HepG2 (cell line): ENCODE data around the gene CNR2. TPM values are rescaled to one million over a fixed set of nuclear protein-coding genes. Genes with fewer than 3 reads are reported as not detected.

Source experiments
- ATAC-seq: fragments of 200-7000 bp; cut with Tn5 transposase; 3 replicates; pipeline ENCODE4 v1.9.1; 2020; ENCODE audit warnings: mild to moderate bottlenecking, moderate library complexity
- BruUV-seq: library from RNA; stranded (reverse); fragments of 400-500 nt; replicated peaks from 2 replicates; lab custom pipeline; 2021; lab: Mats Ljungman, UMichigan
- CTCF ChIA-PET: fragments of 300-600 bp; formaldehyde crosslinking; extraction: SDS; loops from one replicate; lab custom pipeline; 2021; ENCODE audit warnings: low total read pairs, inconsistent platforms, low intra/inter-chr PET ratio; lab: Yijun Ruan, JAX
- POLR2A ChIA-PET: fragments of 350-600 bp; sonication (Branson Sonifier 250); formaldehyde crosslinking; loops from one replicate; lab custom pipeline; 2020; ENCODE audit warnings: antibody characterized with exemption, inconsistent platforms; lab: Yijun Ruan, JAX
- DNase-seq: peaks from one replicate; pipeline ENCODE4 v3.0.0-alpha.2; 2015; ENCODE audit warnings: low spot score
- FAIRE-seq: peaks from 3 replicates; lab custom pipeline; 2011; peaks lifted over from hg19 to GRCh38; lab: Jason Lieb, UNC
- H2AFZ ChIP-seq: one replicate; pipeline ENCODE4 v1.6.1; 2011; ENCODE audit warnings: low read length, inconsistent platforms
- H3K27ac ChIP-seq: fragments of 300-600 bp; 3 replicates; pipeline ENCODE4 v1.8.0; 2011; ENCODE audit warnings: mixed run types, mild to moderate bottlenecking, mixed read lengths, low read length, inconsistent platforms; ENCODE audit not compliant: insufficient read depth; ENCODE audit errors: extremely low read length
- H3K27me3 ChIP-seq, 2 experiments: fragments of 200-600 bp in 1 of 2; 2 replicates in 1 of 2; 3 replicates in 1 of 2; pipeline versions ENCODE4 v1.6.0 to v1.8.0; 2011; ENCODE audit warnings: low read length in 2 of 2, mild to moderate bottlenecking in 2 of 2, moderate library complexity in 2 of 2, inconsistent platforms in 1 of 2; ENCODE audit not compliant: insufficient read depth in 2 of 2, control insufficient read depth in 1 of 2
- H3K36me3 ChIP-seq, 2 experiments: fragments of 200-600 bp in 1 of 2; replicated peaks in 1 of 2; 2 replicates in 1 of 2; 3 replicates in 1 of 2; pipeline versions ENCODE4 v1.5.1 to v1.8.0; 2011; ENCODE audit warnings: low read length in 2 of 2, inconsistent platforms in 1 of 2; ENCODE audit not compliant: insufficient read depth in 2 of 2, control insufficient read depth in 1 of 2
- H3K4me1 ChIP-seq: 2 replicates; pipeline ENCODE4 v1.5.1; 2012; ENCODE audit warnings: low read length, inconsistent platforms; ENCODE audit not compliant: insufficient read depth
- H3K4me2 ChIP-seq: 2 replicates; pipeline ENCODE4 v1.6.0; 2011; ENCODE audit warnings: low read depth, low read length, inconsistent platforms
- H3K4me3 ChIP-seq, 3 experiments: fragments of 200-600 bp in 1 of 3; sonication (generic), shearing (Covaris generic) in 1 of 3; replicated peaks in 1 of 3; 2 replicates each; pipeline ENCODE4 v1.5.1; 2011 to 2016; ENCODE audit warnings: low read length in 3 of 3, inconsistent platforms in 2 of 3, low read depth in 2 of 3, mild to moderate bottlenecking in 2 of 3, control low read depth in 1 of 3, mixed read lengths in 1 of 3; ENCODE audit not compliant: insufficient read depth in 1 of 3
- H3K79me2 ChIP-seq: one replicate; pipeline ENCODE4 v1.6.1; 2011; ENCODE audit warnings: low read length, inconsistent platforms; ENCODE audit not compliant: insufficient read depth
- H3K9ac ChIP-seq: 2 replicates; pipeline ENCODE4 v1.6.0; 2011; ENCODE audit warnings: mild to moderate bottlenecking, low read depth, low read length, inconsistent platforms; ENCODE audit not compliant: insufficient read depth
- H3K9me3 ChIP-seq: 2 replicates; pipeline ENCODE4 v1.5.1; 2012; ENCODE audit warnings: mild to moderate bottlenecking, low read length
- H4K20me1 ChIP-seq: 2 replicates; pipeline ENCODE4 v1.6.0; 2011; ENCODE audit warnings: inconsistent platforms, mild to moderate bottlenecking, low read length, moderate library complexity; ENCODE audit not compliant: insufficient read depth
- HNF4A ChIP-seq: sonication (generic); formaldehyde crosslinking; IDR thresholded peaks from 2 replicates; pipeline ENCODE4 v1.4.0; 2020; ENCODE audit warnings: missing genetic modification reagents
- MTA1 ChIP-seq: sonication (generic); formaldehyde crosslinking; IDR thresholded peaks from 2 replicates; pipeline ENCODE4 v1.4.0; 2020; ENCODE audit warnings: missing genetic modification reagents, mild to moderate bottlenecking, borderline replicate concordance
- RFX1 ChIP-seq: fragments of 450-650 bp; IDR thresholded peaks from 2 replicates; pipeline ENCODE4 v1.6.1; 2017
- ZFX ChIP-seq: sonication (generic); formaldehyde crosslinking; IDR thresholded peaks from 2 replicates; pipeline ENCODE4 v1.4.0; 2020; ENCODE audit warnings: mild to moderate bottlenecking, low read depth, missing genetic modification reagents, moderate library complexity
- ZNF549 ChIP-seq: sonication (generic); formaldehyde crosslinking; IDR thresholded peaks from 2 replicates; pipeline ENCODE4 v1.5.0; 2020; ENCODE audit warnings: missing genetic modification reagents
- ZNF552 ChIP-seq: sonication (generic); formaldehyde crosslinking; IDR thresholded peaks from 2 replicates; pipeline ENCODE4 v1.9.0; 2022; ENCODE audit warnings: missing genetic modification reagents, mild to moderate bottlenecking, borderline replicate concordance
- ZNF790 ChIP-seq: sonication (generic); formaldehyde crosslinking; IDR thresholded peaks from 2 replicates; pipeline ENCODE4 v1.8.0; 2022; ENCODE audit warnings: missing genetic modification reagents, mild to moderate bottlenecking, borderline replicate concordance
- ZSCAN22 ChIP-seq: sonication (generic); formaldehyde crosslinking; IDR thresholded peaks from 2 replicates; pipeline ENCODE4 v1.4.0; 2020; ENCODE audit warnings: mild to moderate bottlenecking, missing genetic modification reagents
- WGBS: methylation state at CpG from one replicate; pipeline ENCODE4 v1.1.6; 2017; ENCODE audit warnings: low lambda C conversion rate; 5-methylcytosine and 5-hydroxymethylcytosine counted together
- in situ Hi-C: cut with HindIII; loops from 2 replicates; pipeline ENCODE4 v1.10.0; 2017; ENCODE audit warnings: low pct_unique_long_range_greater_than_20kb; ENCODE audit not compliant: extremely low pct_ligation_motif_present
- intact Hi-C: fragments of 100-400 bp; cut with micrococcal nuclease; formaldehyde crosslinking; loops from one replicate; pipeline ENCODE4 v1.10.0; 2022; ENCODE audit not compliant: unreplicated experiment
- polyA plus RNA-seq, 8 experiments: library from polyadenylated mRNA; depleted of rRNA in 3 of 8; stranded (reverse) in 7 of 8; unstranded in 1 of 8; fragments of >200 nt; fragmentation: Illumina TruSeq in 4 of 8; extraction: Trizol in 4 of 8; gene quantifications; 2 replicates each; pipeline versions ENCODE4 v1.2.1 to v1.2.3, GENCODE V29; 2011 to 2016; ENCODE audit warnings: low read depth in 4 of 8, missing spikeins in 1 of 8, mixed read lengths in 1 of 8; ENCODE audit not compliant: insufficient read depth in 1 of 8
- total RNA-seq, 5 experiments: library from RNA; depleted of rRNA; stranded (reverse); fragments of >200 nt; fragmentation: Illumina TruSeq; extraction: Trizol; gene quantifications; 2 replicates each; pipeline ENCODE4 v1.2.3, GENCODE V29; 2016; ENCODE audit warnings: low read depth in 1 of 5
- TF ChIP-seq, protein P1 (sequence below), 2 experiments: sonication (generic) in 1 of 2; formaldehyde crosslinking in 1 of 2; IDR thresholded peaks; 2 replicates each; pipeline versions ENCODE4 v1.4.0 to v1.6.1; 2018 to 2020; ENCODE audit warnings: missing genetic modification reagents in 2 of 2, borderline replicate concordance in 1 of 2, low read depth in 1 of 2, mild to moderate bottlenecking in 1 of 2, missing biosample characterization in 1 of 2

The CNR2 gene
- total and polyA plus RNA-seq, 2 of the 13 experiments (the other 11 are each of a cell fraction or from before 2014, with no cell fraction given) = not detected

DNA sequence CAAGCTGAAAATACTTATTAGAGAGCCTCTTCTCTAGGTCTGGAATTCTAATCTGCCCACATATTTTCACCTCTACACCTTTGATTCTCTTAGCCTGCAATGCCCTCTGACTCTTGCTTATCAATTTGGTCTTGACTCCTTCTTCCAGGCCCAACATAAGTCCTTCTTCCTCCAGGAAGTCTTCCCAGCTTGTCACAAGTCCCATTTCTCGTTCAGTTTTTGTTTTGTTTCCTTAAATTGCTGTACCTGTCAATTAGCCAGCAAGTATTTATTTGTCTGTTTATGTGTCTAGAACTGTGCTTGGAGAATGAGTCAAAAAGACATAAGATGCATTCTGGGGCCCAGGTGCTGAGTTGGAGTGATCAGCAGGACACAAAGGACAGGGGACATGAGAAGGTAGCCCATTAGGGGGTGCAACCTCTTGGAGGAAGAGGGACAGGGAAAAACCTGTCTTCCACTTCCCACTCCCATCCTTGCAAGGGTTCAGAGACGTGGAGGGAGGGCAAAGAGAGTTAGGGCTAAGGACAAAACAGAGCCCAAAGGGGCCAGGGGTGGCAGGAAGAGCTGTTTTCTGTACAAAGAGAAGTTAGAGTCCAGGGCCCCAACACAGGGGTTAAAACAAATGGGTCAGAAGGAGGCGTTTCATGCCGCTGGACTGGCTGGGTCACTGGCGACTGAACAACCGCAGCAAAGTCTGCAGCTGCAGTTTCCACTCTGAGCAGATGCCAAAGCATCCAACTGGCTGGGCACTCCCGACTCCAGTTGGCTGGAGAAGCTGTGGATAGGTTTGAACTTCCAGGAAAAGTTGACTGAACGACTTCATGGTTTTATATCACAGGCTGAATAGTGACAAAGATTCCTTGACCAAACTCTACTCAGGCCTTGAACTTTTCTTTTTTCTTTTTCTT, 10.7 kb upstream of the CNR2 start:
- CTCF ChIA-PET = no interaction called here
- POLR2A ChIA-PET = no interaction called here
- H2AFZ ChIP-seq = no peak overlapping the region

DNA sequence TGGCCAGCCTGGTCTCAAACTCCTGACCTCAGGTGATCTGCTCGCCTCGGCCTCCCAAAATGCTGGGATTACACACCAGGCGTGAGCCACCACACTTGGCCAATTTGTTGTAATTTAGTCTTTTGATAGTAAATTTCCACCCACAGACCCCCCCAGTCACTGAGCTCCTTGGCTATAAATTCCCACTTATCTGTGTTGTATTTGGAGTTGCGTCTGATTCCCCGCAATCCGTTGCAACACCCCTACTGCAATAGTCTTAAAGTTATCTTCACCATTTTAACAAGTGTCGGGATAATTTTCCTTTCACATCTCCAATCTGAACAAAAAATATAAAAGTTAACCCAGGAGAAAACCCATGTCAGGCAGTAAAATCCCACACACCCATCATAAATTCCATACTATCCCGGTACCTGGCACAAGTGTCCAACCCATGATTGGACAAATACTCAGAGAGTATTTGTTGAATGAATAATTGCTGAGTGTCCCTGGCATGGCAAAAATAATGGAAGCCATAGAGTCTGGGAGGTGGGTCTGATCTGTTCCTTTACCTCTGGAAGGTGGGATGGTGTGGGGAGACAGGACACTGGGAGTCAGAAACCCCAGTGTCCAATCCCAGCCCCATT, 9.3 kb upstream of the CNR2 start:
- ChIA-PET POLR2A (no interaction called here), CTCF (no interaction called here)
- Histone ChIP-seq H3K9ac (no peak overlapping the region), H2AFZ (no peak overlapping the region), H3K27ac (no peak overlapping the region), H3K79me2 (no peaks in the 10 kb centered on the region), H3K36me3 (no peaks in the 10 kb centered on the region), H3K27me3 (peaks cover 0 to 14% of the 10 kb centered on the region in 2 experiments; a peak in 3 of 5 replicates), H3K4me3 (no peak overlapping the region), H3K4me1 (peaks cover 28% of the 10 kb centered on the region), H3K9me3 (no peaks in the 10 kb centered on the region), H4K20me1 (no peaks in the 10 kb centered on the region), H3K4me2 (no peak overlapping the region)
- in situ Hi-C loops = no loop called here
- no peak for DNase-seq
- FAIRE-seq = no peak
- TF ChIP-seq MTA1 (CRISPR knock-in tag) (no peak), ZNF549 (no peak), ZNF790 (CRISPR knock-in tag) (no peak), RFX1 (no peak), HNF4A (CRISPR knock-in tag) (no peak)
- TF ChIP-seq, protein P1, sequence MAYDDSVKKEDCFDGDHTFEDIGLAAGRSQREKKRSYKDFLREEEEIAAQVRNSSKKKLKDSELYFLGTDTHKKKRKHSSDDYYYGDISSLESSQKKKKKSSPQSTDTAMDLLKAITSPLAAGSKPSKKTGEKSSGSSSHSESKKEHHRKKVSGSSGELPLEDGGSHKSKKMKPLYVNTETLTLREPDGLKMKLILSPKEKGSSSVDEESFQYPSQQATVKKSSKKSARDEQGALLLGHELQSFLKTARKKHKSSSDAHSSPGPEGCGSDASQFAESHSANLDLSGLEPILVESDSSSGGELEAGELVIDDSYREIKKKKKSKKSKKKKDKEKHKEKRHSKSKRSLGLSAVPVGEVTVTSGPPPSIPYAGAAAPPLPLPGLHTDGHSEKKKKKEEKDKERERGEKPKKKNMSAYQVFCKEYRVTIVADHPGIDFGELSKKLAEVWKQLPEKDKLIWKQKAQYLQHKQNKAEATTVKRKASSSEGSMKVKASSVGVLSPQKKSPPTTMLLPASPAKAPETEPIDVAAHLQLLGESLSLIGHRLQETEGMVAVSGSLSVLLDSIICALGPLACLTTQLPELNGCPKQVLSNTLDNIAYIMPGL (CRISPR knock-in tag; IDR thresholded peaks at IDR 0.05; ENCODE audit: borderline replicate concordance in 1 of 2, low read depth in 1 of 2) = no peak
- no peak for ATAC-seq
- 57% methylated on average over 8 of the region's 8 CpGs for WGBS
- no TSS peak for BruUV-seq
- intact Hi-C loops = no loop called here

More for the DNA sequence above, 10.7 kb upstream of the CNR2 start:
- DNase-seq (no peak), FAIRE-seq (no peak), ATAC-seq (no peak)
- peaks cover 0 to 14% of the 10 kb centered on the region in 2 experiments; a peak in 3 of 5 replicates for H3K27me3 ChIP-seq
- WGBS = 5% methylated on average over 8 of the region's 8 CpGs
- no peak overlapping the region for H3K27ac ChIP-seq
- TF ChIP-seq ZSCAN22 (CRISPR knock-in tag) (no peak), ZNF552 (CRISPR knock-in tag) (no peak), ZFX (CRISPR knock-in tag) (no peak)
- no peaks in the 10 kb centered on the region for H3K36me3 ChIP-seq
- no peaks in the 10 kb centered on the region for H3K79me2 ChIP-seq
- peaks cover 28% of the 10 kb centered on the region for H3K4me1 ChIP-seq
- H4K20me1 ChIP-seq = no peaks in the 10 kb centered on the region
- intact Hi-C loops (no loop called here), in situ Hi-C loops (no loop called here)
- no peak overlapping the region for H3K4me3 ChIP-seq
- H3K4me2 ChIP-seq = no peak overlapping the region
- H3K9ac ChIP-seq = no peak overlapping the region
- no peaks in the 10 kb centered on the region for H3K9me3 ChIP-seq
- BruUV-seq = no TSS peak
